ENCODE measurements around the gene SPATA1. TPM values are rescaled to one million over a fixed set of nuclear protein-coding genes. Genes with fewer than 3 reads are reported as not detected.

Gene SPATA1
- total RNA-seq, 1 donor from 2014 or later, result 2.5 TPM

GRCh38 chr1:84476225-84476624, 30.0 kb upstream of the SPATA1 start:
- Histone ChIP-seq H3K4me3 (no peak overlapping the region), H3K9ac (no peak overlapping the region), H2AFZ (replicated peaks) (no peak overlapping the region), H3K4me1 (peaks cover 9% of the 10 kb centered on the region), H3K79me2 (ENCODE audit: low read depth) (peaks cover 19% of the 10 kb centered on the region), H3K27ac (no peak overlapping the region), H3K27me3 (peaks cover 75% of the 10 kb centered on the region), H3K36me3 (no peaks in the 10 kb centered on the region), H3F3A (ENCODE audit: low read depth) (no peaks in the 10 kb centered on the region), H3K4me2 (no peak overlapping the region), H3K9me3 (ENCODE audit: low read depth) (no peaks in the 10 kb centered on the region), H4K20me1 (ENCODE audit: low read depth) (peaks cover 14% of the 10 kb centered on the region)
- Mint-ChIP-seq H3K27me3 (ENCODE audit: insufficient read depth, low read depth) (peaks cover 10% of the 10 kb centered on the region), H3K4me3 (no peak overlapping the region), H3K36me3 (peaks cover 4% of the 10 kb centered on the region), H3K27ac (no peak overlapping the region), H3K4me1 (peaks cover 14% of the 10 kb centered on the region), H3K9me3 (peaks cover 15% of the 10 kb centered on the region)
- TF ChIP-seq CTCF (IDR thresholded peaks at IDR 0.05), result no peak
- TF ChIP-seq EZH2phosphoT487 (IDR thresholded peaks at IDR 0.05), result no peak
- no peak for TF ChIP-seq EZH2 (IDR thresholded peaks at IDR 0.05)
- no peak for DNase-seq (ENCODE audit: low spot score)

- peaks cover 35% of the 10 kb centered on the region for H3K79me2 ChIP-seq (ENCODE audit: low read depth)
- H2AFZ ChIP-seq (replicated peaks), result peak within 1 kb of the TSS; percentile 99
- H3K9me3 Mint-ChIP-seq, result peaks cover 15% of the 10 kb centered on the region
- H3K4me1 Mint-ChIP-seq, result peaks cover 16% of the 10 kb centered on the region
- H3K9ac ChIP-seq, result peak within 1 kb of the TSS; percentile 43
- H3K27me3 Mint-ChIP-seq (ENCODE audit: insufficient read depth, low read depth), result peaks cover 10% of the 10 kb centered on the region
- peaks cover 8% of the 10 kb centered on the region for H3K36me3 Mint-ChIP-seq
- peaks cover 7% of the 10 kb centered on the region for H3K36me3 ChIP-seq
- peak within 1 kb of the TSS; percentile 97 for H3K27ac Mint-ChIP-seq
- peak; percentile 51 for TF ChIP-seq EZH2phosphoT487 (IDR thresholded peaks at IDR 0.05)
- peak; percentile 78 for TF ChIP-seq EZH2 (IDR thresholded peaks at IDR 0.05)
- TF ChIP-seq CTCF (IDR thresholded peaks at IDR 0.05), result no peak
- peaks cover 9% of the 10 kb centered on the region for H3K4me1 ChIP-seq
- DNase-seq (ENCODE audit: low spot score), result peak; percentile 79
- H3K9me3 ChIP-seq (ENCODE audit: low read depth), result no peaks in the 10 kb centered on the region
- peak within 1 kb of the TSS; percentile 66 for H3K4me3 ChIP-seq
- H3K4me2 ChIP-seq, result peak within 1 kb of the TSS; percentile 91
- peak within 1 kb of the TSS; percentile 69 for H3K27ac ChIP-seq
- peaks cover 45% of the 10 kb centered on the region for H3K27me3 ChIP-seq
- H4K20me1 ChIP-seq (ENCODE audit: low read depth), result peaks cover 28% of the 10 kb centered on the region
- H3F3A ChIP-seq (ENCODE audit: low read depth), result no peaks in the 10 kb centered on the region
- peak within 1 kb of the TSS; percentile 100 for H3K4me3 Mint-ChIP-seq
These were observed 27.0 kb upstream of the SPATA1 start, which contains the start of gene RPF1 for GRCh38 chr1:84478876-84479868. Gene RPF1, plus strand, starts transcription at chr1:84479266. Its CDS starts 16 bp downstream, at chr1:84479282.

GRCh38 chr1:84479998-84480397, 26.2 kb upstream of the SPATA1 start:
- no peak overlapping the region for H3K27ac ChIP-seq
- H3K27me3 ChIP-seq, result peaks cover 37% of the 10 kb centered on the region
- Mint-ChIP-seq H3K9me3 (peaks cover 15% of the 10 kb centered on the region), H3K36me3 (peaks cover 8% of the 10 kb centered on the region), H3K4me3 (peak overlapping the region; percentile 100), H3K27ac (no peak overlapping the region), H3K27me3 (ENCODE audit: insufficient read depth, low read depth) (peaks cover 10% of the 10 kb centered on the region), H3K4me1 (peaks cover 16% of the 10 kb centered on the region)
- no peak for DNase-seq (ENCODE audit: low spot score)
- H3F3A ChIP-seq (ENCODE audit: low read depth), result no peaks in the 10 kb centered on the region
- peaks cover 43% of the 10 kb centered on the region for H3K79me2 ChIP-seq (ENCODE audit: low read depth)
- TF ChIP-seq EZH2phosphoT487 (IDR thresholded peaks at IDR 0.05) (no peak), EZH2 (IDR thresholded peaks at IDR 0.05) (no peak), CTCF (IDR thresholded peaks at IDR 0.05) (no peak)
- peaks cover 28% of the 10 kb centered on the region for H4K20me1 ChIP-seq (ENCODE audit: low read depth)
- H3K4me2 ChIP-seq, result peak overlapping the region; percentile 91
- H2AFZ ChIP-seq (replicated peaks), result no peak overlapping the region
- H3K4me3 ChIP-seq, result peak overlapping the region; percentile 66
- H3K9ac ChIP-seq, result peak overlapping the region; percentile 43
- no peaks in the 10 kb centered on the region for H3K9me3 ChIP-seq (ENCODE audit: low read depth)
- H3K4me1 ChIP-seq, result peaks cover 9% of the 10 kb centered on the region
- H3K36me3 ChIP-seq, result peaks cover 7% of the 10 kb centered on the region

All from neural progenitor cell (in vitro differentiated cells).